Upper lobe of left lung (tissue), 6 donors: ENCODE measurements around the gene ADD1. TPM values are rescaled to one million over a fixed set of nuclear protein-coding genes. Genes with fewer than 3 reads are reported as not detected.

Source experiments
- ATAC-seq, 2 donors: fragments of 200-7000 bp; cut with Tn5 transposase; one replicate each; pipeline ENCODE4 v1.9.1; 2022; ENCODE audit warnings: mild to moderate bottlenecking in 2 of 2, moderate library complexity in 2 of 2; ENCODE audit not compliant: low FRiP score in 2 of 2
- DNase-seq, 2 donors: peaks; one replicate each; pipeline ENCODE4 v3.0.0-alpha.2; 2019 to 2020
- H3K27ac ChIP-seq, 4 donors: fragments of 200-600 bp; sonication (generic); one replicate each; pipeline ENCODE4 v1.5.1; 2016 to 2019
- H3K27me3 ChIP-seq, 4 donors: fragments of 200-600 bp; sonication (generic); one replicate each; pipeline ENCODE4 v1.5.1; 2017 to 2019
- H3K36me3 ChIP-seq, 4 donors: fragments of 200-600 bp; sonication (generic); one replicate each; pipeline ENCODE4 v1.5.1; 2016 to 2019
- H3K4me1 ChIP-seq, 4 donors: fragments of 200-600 bp; sonication (generic); one replicate each; pipeline ENCODE4 v1.5.1; 2018 to 2019
- H3K4me3 ChIP-seq, 4 donors: fragments of 200-600 bp; sonication (generic); one replicate each; pipeline ENCODE4 v1.5.1; 2017 to 2019; ENCODE audit warnings: mild to moderate bottlenecking in 2 of 4, moderate library complexity in 1 of 4
- H3K9me3 ChIP-seq, 4 donors: fragments of 200-600 bp; sonication (generic); one replicate each; pipeline ENCODE4 v1.5.1; 2018 to 2019
- CTCF ChIP-seq, 6 experiments: fragments of 450-650 bp in 4 of 6; fragments of 200-600 bp in 2 of 6; sonication (generic) in 2 of 6; IDR thresholded peaks; one replicate each; pipeline ENCODE4 v1.5.1; 2016 to 2019; ENCODE audit warnings: antibody characterized with exemption in 6 of 6
- EP300 ChIP-seq, 4 donors: sonication (generic); formaldehyde crosslinking; IDR thresholded peaks; one replicate each; pipeline ENCODE4 v1.5.1; 2017; ENCODE audit warnings: antibody characterized with exemption in 4 of 4, control low read depth in 2 of 4
- POLR2A ChIP-seq, 4 donors: fragments of 450-650 bp; IDR thresholded peaks; one replicate each; pipeline ENCODE4 v1.5.1; 2016 to 2017; ENCODE audit warnings: antibody characterized with exemption in 4 of 4, mild to moderate bottlenecking in 2 of 4
- POLR2AphosphoS5 ChIP-seq, 2 donors: sonication (generic); formaldehyde crosslinking; IDR thresholded peaks; one replicate each; pipeline ENCODE4 v1.5.1; 2017; ENCODE audit warnings: antibody characterized with exemption in 2 of 2
- WGBS, 2 donors: methylation state at CpG; one replicate each; pipeline ENCODE4 v1.1.5; 2017 to 2018; 5-methylcytosine and 5-hydroxymethylcytosine counted together
- total RNA-seq, 6 donors: library from RNA; depleted of rRNA in 4 of 6; stranded (reverse); fragments of >200 nt in 4 of 6; gene quantifications; one replicate each; pipeline versions ENCODE4 v1.1.0 to v1.2.1, GENCODE V29; 2016 to 2021
- donor health status: DM: no; HTN: no; CAD: no; lungs with moderate emphysema.
- donor health status: DM: no; HTN: yes; CAD: no; lungs with severe emphysema.

ADD1 gene
- total RNA-seq, 6 donors from 2014 or later, result 184 to 651 (median 290) TPM

- peaks cover 5 to 53% (median 39%) of the 10 kb centered on the region in 4 donors for H3K36me3 ChIP-seq
- H3K27me3 ChIP-seq, result no peaks in the 10 kb centered on the region
- DNase-seq (peak in 1 of 2 donors; percentile 37), ATAC-seq (no peak)
- no peaks in the 10 kb centered on the region for H3K9me3 ChIP-seq
- peaks cover 53 to 87% (median 77%) of the 10 kb centered on the region in 4 donors for H3K4me1 ChIP-seq
- no peak for TF ChIP-seq EP300 (IDR thresholded peaks at IDR 0.05)
- no peak for TF ChIP-seq POLR2AphosphoS5 (IDR thresholded peaks at IDR 0.05)
- TF ChIP-seq POLR2A (IDR thresholded peaks at IDR 0.05), result no peak
- 63 to 79% methylated on average over 4 to 15 of the region's 18 CpGs for WGBS, 2 donors
- H3K4me3 ChIP-seq, result peak overlapping the region in 1 of 4 donors; percentile 76
- H3K27ac ChIP-seq, result peak overlapping the region; percentile 87 to 94 (median 92)
Measured at GRCh38 chr4:2932321-2932950, 88.8 kb downstream of the ADD1 start.

GRCh38 chr4:2932951-2933565 is 89.4 kb downstream of the ADD1 start:
- H3K9me3 ChIP-seq, result no peaks in the 10 kb centered on the region
- DNase-seq, result no peak
- no peaks in the 10 kb centered on the region for H3K27me3 ChIP-seq
- peak overlapping the region; percentile 87 to 94 (median 92) for H3K27ac ChIP-seq
- no peak for TF ChIP-seq CTCF (IDR thresholded peaks at IDR 0.05)
- TF ChIP-seq POLR2A (IDR thresholded peaks at IDR 0.05), result no peak
- TF ChIP-seq POLR2AphosphoS5 (IDR thresholded peaks at IDR 0.05), result no peak
- no peak for TF ChIP-seq EP300 (IDR thresholded peaks at IDR 0.05)
- peaks cover 53 to 91% (median 82%) of the 10 kb centered on the region in 4 donors for H3K4me1 ChIP-seq
- H3K36me3 ChIP-seq, result peaks cover 2 to 53% (median 37%) of the 10 kb centered on the region in 4 donors
- H3K4me3 ChIP-seq, result peak overlapping the region; percentile 59 to 95 (median 76)
- no peak for ATAC-seq
- WGBS, 2 donors, result 63 to 94% methylated on average over 5 to 15 of the region's 15 CpGs

- no peak for ATAC-seq
- whole genome bisulfite sequencing, 2 donors, result 12% methylated on average over 11 of the region's 31 CpGs; no CpG with 5 or more reads in 1 of the 2 donors
- TF ChIP-seq CTCF (IDR thresholded peaks at IDR 0.05) (peak in 1 of 6 experiments; percentile 11), EP300 (IDR thresholded peaks at IDR 0.05) (no peak)
- Histone ChIP-seq H3K9me3 (no peaks in the 10 kb centered on the region), H3K4me1 (peaks cover 53 to 85% (median 77%) of the 10 kb centered on the region in 4 donors), H3K27ac (peak overlapping the region; percentile 87 to 94 (median 92)), H3K27me3 (no peaks in the 10 kb centered on the region), H3K36me3 (peaks cover 0 to 53% (median 37%) of the 10 kb centered on the region in 4 donors), H3K4me3 (peak overlapping the region; percentile 59 to 95 (median 76))
- DNase-seq, result peak; percentile 24 to 88
Measured at GRCh38 chr4:2933566-2934076, 90.0 kb downstream of the ADD1 start.

GRCh38 chr4:2934077-2934812 is 90.6 kb downstream of the ADD1 start:
- H3K27me3 ChIP-seq, result no peaks in the 10 kb centered on the region
- peak in 1 of 2 donors; percentile 75 for ATAC-seq
- peaks cover 53 to 79% (median 74%) of the 10 kb centered on the region in 4 donors for H3K4me1 ChIP-seq
- TF ChIP-seq POLR2A (IDR thresholded peaks at IDR 0.05) (no peak), EP300 (IDR thresholded peaks at IDR 0.05) (no peak), POLR2AphosphoS5 (IDR thresholded peaks at IDR 0.05) (peak in 1 of 2 donors; percentile 7), CTCF (IDR thresholded peaks at IDR 0.05) (peak in 1 of 6 experiments; percentile 9)
- H3K36me3 ChIP-seq, result peaks cover 5 to 53% (median 37%) of the 10 kb centered on the region in 4 donors
- H3K4me3 ChIP-seq, result peak overlapping the region; percentile 59 to 95 (median 76)
- H3K9me3 ChIP-seq, result no peaks in the 10 kb centered on the region
- 0% methylated on average over 22 of the region's 93 CpGs; no CpG with 5 or more reads in 1 of the 2 donors for WGBS, 2 donors
- H3K27ac ChIP-seq, result peak overlapping the region; percentile 87 to 94 (median 92)
- peak; percentile 67 to 93 for DNase-seq
